NCI-H128 (cell line): ENCODE data around the gene SLC25A38.
"Not testable (repeated sequence)": the region's sequence is repeated elsewhere in the genome, so short reads cannot be mapped to it uniquely, and the experiment has no call there.

ENCODE experiments used
- DNase-seq: peaks from one replicate; lab custom pipeline; 2025; ENCODE audit not compliant: unreplicated experiment; lab: John Stamatoyannopoulos, UW

The SLC25A38 gene, protein sequence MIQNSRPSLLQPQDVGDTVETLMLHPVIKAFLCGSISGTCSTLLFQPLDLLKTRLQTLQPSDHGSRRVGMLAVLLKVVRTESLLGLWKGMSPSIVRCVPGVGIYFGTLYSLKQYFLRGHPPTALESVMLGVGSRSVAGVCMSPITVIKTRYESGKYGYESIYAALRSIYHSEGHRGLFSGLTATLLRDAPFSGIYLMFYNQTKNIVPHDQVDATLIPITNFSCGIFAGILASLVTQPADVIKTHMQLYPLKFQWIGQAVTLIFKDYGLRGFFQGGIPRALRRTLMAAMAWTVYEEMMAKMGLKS

DNA sequence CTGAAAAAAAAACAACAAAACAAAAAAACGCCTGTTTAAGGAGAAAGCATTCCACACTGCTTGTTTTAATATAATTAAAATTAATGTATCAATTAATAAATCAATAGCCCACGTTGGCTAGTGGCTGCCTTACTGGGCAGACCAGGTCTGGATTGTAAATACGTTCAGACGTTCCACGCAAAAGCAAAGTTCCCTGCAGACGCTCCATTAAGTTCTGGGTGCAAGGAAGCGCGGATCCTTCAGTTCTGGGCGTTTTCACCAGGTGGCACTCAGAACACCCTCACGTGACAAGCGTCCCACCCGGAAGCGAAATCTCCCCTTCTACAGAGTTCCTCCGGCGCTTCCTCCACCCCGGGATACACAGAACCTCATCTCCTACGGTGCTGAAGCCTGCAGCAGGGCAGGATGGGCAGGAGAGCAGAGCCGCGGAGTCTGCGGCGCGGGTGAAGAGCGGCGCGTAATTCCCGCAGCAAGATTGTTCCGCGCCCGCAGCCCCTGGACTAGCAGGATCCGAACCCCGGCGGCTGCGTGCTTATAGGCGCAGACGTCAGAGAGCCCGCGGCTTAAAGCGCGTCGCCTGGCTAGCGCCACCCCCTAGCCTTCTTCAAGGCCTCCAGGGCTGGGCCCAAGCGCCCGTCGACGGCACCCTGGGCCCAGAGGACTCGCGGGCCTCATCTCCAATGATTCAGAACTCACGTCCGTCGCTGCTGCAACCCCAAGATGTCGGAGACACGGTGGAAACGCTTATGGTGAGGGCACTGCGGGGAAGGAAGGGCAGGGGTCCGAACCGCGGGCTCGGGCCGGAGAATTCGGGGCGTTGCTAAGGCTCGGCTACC is at the start of gene SLC25A38:
SLC25A38 (plus strand) TSS at position 326 of the 836 bp plus-strand sequence; CDS start at position 681, 355 bp downstream.
- DNase-seq: no peak

DNA sequence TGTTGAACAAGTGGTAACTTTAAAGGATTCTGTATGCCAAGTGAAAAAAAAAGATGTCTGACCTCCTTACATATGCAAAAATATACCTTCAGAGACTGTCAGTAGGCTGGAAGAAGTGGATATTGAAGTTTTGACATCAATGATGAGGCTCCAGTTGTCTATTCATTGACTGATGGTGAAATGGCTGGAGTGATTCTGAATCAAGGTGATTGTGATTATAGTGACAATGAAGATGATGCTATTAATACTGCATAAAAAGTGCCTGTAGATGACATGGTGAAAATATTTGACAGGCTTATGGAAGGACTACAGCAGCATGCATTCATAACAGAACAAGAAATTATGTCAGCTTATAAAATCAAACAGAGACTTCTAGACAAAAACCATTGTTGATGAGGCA is 49.6 kb upstream of the SLC25A38 start:
- DNase-seq: no peak

DNA sequence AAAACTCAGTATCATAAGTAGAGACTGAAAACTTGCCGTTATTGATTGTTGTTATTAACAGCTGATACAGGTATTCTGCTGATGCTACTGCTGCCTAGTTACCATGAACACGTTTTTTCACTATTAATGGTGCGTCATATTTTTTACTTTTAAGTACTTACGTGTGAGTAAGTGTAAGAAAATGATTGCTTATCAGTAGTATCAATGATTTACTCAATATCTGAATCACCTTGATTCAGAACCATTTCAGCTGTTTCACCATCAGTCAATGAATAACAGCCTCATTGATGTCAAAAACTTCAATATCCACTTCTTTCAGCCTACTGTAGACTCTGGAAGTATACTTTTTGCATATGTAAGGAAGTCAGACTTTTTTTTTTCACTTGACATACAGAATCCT is 49.0 kb upstream of the SLC25A38 start:
- DNase-seq: no peak

DNA sequence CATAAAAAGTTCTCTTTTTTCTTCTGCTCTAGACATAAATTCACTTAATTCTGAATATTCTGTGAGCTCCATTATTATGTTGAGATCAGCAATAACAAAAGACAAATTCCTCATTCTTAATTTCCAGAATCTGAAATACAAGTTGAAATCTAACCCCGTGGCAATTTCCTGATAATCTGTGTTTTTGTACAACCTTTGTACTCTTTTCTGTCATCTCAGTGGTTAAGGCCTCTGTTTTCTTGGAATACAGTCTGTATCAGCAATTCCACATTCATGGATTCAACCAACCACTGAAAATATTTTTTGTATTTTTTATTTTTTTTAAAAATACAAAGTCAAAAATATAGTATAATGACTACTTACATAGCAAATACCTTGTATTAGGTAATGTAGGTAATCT is 45.0 kb upstream of the SLC25A38 start:
- DNase-seq: no peak

DNA sequence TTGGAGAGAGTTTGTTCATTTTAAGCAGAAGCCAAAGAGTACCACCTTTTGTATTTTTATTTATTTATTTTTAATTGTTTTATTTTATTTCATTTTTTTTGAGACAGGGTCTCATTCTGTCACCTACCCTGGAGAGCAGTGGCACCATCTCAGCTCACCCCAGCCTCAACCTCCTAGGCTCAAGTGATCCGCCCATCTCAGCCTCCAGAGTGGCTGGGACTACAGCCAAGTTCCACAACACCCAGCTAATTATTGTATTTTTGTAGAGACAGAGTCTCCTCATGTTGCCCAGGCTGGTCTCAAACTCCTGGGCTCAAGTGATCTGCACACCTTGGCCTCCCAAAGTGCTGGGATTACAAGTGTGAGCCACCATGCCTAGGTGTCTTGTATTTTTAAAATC is 44.1 kb upstream of the SLC25A38 start:
- no peak for DNase-seq

DNA sequence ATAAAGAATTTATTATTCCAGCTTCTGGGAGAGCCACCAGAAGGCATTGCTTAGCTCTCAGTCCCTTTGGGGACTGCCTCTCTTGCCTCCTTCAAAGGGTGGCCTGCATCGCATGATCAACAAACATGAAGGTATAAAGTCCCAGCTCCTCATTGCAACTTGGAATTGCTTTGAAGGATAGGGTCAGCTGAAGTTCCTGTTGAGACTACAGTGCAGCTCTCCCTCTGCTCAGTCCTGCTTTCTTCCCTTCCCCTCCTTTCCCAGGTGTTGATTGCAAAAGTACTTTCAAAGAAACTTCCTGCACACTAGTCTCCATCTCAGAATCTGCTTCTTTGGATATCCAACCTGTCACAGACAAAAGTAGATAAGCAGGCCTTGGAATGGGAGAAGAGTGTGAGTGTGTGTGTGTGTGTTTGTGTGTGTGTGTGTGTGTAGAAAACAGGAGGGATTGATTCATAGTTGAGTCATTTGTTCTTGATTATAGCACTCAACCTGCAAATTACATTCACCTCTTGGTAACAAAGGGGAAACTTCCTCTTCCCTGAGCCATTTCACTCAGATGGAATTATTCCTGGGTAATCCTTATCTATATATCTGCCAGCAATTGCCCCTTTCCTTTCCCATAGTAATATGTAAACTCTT is 40.0 kb upstream of the SLC25A38 start:
- DNase-seq: no peak

DNA sequence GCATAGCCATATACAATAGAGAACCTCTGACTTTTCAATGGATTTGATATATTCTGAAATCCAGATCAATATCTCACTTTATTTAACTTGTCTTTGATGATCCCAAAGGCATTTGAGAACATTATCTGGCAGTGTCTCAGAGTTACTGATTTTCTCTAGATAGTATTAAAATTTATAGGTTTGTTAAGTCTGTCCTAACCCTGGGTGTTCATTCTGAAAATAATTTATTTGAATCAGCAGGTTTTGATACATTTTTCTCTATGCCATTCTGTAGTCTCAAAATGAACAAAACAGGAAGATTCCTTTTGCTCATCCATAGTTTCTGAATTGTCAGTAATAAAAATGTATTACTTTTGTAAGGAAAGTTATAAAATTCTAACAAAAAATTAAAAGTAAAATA is 39.4 kb upstream of the SLC25A38 start:
- DNase-seq: no peak

DNA sequence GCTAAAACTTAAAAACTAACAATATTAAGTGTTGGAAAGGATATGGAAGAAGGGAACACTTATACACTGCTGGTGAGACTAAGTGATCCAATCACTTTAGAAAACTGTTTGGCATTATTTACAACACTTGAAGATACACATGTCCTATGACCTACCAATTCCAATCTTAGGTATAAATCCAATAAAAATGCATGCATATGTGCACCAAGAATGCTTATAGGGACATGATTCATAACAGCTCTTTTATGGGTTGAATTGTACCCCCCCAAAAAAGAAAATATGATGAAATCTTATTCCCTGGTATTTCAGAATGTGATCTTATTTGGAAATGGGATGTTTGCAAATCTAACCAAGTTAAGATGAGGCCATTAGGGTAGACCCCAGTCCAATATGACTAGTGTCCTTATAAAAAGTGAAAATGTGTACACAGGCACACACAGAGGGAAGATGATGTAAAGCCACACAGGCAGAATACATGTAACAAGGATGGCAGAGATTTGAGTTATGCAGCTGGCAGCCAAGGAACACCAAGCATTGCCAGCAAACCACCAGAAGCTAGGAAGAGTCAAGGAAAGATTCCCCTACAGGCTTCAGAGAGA is 38.3 kb upstream of the SLC25A38 start:
- no peak for DNase-seq

DNA sequence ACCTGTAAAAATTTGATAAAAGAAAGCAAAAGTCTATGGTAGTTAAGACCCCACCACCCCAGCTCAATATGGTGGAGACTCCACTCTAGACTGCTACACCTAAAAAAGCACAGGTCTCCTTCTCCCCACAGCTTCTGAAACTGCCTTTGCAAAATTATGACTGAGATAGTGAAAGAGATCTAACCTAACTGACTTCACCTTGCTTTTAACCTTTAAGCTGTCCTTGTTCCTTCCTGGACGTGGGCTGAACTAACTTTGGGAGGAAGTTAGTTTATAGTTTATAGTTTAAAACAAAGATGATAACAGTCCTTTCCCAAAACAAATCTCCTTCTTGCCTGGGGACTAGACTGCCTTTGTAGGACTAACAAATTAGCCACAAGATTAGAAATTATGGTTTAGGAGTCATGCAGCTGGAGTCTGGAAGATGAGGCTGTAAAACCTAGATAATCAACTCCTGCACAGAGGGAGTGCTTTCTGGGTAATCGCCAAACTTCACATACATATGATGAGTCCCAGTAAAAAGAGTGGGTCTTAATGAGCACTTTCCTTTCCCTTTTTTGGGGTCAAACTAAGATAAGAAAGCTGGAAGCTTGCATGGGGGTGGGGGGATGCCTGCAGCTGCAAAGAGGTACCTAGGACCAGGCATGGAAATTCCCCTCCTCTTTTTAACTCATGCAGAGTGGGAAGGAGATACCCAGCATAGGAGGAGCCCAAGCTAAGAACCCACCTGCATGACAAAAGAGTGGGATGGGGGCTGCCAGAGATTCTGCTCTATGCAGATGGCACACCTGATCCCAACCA is 36.2 kb upstream of the SLC25A38 start:
- no peak for DNase-seq

DNA sequence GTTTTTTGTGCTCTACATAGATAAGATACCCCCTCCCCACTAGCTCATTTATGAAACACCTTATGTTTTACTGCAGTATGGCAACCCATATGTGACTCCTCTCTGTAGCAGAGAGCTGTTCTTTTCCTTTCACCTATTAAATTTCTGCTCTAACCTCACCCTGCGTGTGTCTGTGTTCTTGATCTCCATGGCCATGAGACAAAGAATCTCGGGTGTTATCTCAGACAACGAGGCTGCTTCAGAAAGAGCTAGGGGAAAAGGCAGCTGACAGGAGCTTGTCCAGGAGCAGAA is 35.6 kb upstream of the SLC25A38 start:
- no peak for DNase-seq

DNA sequence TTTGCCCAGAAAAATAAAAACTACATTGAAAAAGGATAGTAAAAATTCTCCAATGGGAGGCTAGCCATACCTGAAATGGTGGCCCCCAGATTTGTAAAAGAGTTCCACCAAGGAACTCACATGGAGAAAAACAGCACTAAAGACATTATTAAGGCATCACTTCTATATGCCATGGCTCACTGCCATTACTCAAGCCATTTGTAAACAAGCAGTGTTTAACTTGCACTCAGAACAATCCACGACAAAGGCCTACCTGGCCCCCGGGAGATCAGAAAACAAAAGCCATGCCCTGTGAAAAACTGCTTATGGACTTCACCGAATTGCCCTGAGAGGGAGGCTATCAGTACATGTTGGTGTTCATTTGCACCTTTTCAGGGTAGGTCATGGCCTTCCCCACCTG is 34.1 kb upstream of the SLC25A38 start:
- peak; percentile 10 for DNase-seq

DNA sequence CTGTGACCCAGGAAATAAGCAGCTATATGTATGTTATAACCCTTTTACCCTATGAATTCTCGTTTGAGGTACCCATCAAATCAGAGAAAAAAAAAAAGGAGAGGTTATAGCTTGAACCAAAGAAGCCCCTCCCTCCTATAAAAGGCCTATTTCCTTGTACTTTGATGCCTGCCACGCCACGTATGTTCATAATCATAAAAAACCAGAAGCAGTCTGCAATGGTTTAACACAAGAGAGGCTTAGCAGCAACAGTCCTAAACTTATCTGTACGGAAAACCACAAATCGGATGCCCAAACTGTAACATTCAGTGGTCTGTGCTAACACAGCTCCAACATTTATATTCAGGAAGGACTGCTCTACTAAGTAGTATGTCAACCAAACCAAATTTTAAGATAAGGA is 32.5 kb upstream of the SLC25A38 start:
- no peak for DNase-seq

DNA sequence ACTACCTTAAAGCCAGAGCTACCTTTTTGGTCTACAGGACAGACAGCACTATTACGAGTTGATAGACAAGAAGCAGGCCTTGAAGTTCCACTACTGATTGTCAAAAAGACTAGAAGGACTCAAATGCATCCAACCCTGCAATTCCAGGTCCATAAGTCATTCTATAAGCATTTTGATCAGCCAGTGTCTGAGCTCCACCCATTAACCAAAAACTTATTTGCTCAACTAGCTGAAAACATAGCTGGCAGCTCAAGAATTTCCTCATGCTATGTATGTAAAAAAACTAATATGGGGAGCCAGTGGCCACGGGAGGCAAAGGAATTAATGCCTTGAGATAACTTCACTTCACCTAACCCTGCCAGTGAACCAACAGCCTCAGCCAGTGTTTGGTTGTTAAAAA is 32.0 kb upstream of the SLC25A38 start:
- not testable (repeated sequence) for DNase-seq

DNA sequence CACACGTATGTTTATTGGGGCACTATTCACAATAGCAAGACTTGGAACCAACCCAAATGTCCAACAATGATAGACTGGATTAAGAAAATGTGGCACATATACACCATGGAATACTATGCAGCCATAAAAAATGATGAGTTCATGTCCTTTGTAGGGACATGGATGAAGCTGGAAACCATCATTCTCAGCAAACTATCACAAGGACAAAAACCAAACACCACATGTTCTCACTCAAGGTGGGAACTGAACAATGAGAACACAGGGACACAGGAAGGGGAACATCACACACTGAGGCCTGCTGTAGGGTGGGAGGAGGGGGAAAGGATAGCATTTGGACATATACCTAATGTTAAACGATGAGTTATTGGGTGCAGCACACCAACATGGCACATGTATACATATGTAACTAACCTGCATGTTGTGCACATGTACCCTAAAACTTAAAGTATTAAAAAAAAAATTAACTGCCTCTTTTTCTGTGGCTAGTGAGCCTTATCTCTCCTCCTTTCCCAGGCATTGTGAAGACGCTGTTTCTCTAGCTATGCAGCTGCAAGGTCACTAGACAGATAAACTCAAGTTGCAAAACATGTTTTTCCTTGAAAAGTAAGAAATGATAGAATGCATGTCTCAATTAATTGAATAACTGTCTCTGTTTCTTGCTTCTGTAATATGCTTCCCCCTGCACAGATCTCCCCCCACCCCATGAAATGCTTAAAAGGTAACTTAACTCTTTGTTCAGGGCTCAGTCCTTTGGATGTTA is 29.8 kb upstream of the SLC25A38 start:
- not testable (repeated sequence) for DNase-seq

DNA sequence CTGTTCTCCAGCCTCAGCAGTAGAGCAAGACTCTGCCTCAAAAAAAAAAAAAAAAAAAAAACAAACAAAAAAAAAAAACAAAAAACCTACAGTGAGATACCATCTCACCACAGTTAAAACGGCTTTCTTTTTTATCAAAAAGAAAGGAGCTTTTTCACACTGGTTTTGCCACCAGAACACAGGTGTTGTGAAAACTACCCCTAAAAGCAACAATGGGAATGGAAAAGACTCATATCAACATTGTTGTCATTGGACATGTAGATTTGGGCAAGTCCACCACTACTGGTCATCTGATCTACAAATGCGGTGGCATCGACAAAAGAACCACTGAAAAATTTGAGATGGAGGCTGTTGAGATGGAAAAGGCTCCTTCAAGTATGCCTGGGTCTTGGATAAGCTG is 24.8 kb upstream of the SLC25A38 start:
- no peak for DNase-seq

DNA sequence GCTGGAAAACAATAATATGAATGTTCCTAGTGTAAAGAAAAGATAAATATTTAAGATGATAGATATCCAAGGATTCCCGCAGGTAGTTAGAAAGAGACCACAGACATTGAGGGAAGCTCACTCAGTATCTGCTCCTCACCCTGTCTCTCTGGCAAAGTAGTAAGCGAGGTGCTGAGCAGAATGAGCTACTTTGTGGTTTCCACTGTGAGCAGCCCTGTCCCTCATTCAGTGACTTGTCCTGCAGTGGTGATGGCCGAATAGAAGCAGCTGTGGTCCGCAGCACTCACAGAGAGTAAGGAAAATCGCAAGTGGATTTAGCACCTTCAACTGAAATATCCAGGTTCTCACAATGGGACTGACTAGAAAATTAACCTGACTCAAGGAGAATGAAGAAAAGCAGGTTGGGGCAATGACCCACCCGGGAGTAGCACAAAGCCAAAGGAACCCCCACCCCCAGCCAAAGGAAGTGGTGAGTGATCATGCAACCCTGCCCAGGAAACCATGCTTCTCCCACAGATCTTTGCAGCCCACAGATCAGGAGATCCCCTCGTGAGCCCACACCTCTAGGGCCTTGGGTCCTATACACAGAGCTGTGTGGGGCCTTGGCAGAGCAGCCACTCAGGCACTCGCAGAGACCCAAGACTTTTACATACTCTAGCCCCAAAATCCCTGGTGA is 21.8 kb upstream of the SLC25A38 start:
- no peak for DNase-seq

DNA sequence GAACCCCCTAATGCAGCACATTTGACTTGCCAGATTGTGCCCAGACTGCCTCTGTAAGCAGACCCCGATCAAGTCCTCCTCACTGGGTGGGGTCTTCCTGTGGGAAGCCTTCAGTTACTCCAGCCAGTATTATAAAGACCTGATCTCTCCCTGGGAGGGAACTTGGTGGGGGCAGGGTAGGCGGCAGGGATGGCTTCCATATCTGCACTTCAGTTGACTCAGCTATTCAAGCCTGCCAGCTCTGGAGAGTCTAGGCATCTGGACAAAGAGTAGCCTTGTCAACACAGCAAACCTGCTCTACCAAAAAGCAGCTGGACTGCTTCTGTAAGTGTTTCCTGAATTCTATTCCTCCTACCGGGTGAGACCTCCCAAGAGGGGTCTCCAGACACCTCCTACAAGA is 21.0 kb upstream of the SLC25A38 start:
- DNase-seq: no peak

DNA sequence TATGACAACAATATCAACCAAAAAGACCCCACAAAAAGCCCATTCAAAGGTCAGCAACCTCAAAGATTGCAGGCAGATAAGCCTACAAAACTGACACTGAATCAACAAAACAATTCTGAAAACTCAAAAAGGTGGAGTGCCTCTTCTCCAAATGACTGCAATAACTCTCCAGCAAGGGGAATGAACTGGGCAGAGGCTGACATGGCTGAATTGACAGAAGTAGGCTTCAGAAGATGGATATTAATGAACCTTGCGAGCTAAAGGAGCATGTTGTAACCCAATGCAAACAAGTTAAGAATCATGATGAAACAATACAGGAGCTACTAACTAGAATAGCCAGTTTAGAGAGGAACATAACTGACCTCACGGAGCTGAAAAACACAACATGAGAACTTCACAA is 20.4 kb upstream of the SLC25A38 start:
- no peak for DNase-seq

DNA sequence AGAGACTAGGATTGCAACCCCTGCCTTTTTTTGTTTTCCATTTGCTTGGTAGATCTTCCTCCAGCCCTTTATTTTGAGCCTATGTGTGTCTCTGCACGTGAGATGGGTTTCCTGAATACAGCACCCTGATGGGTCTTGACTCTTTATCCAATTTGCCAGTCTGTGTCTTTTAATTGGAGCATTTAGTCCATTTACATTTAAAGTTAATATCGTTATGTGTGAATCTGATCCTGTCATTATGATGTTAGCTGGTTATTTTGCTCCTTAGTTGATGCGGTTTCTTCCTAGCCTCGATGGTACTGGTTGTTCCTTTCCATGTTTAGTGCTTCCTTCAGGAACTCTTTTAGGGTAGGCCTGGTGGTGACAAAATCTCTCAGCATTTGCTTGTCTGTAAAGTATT is 12.7 kb upstream of the SLC25A38 start:
- not testable (repeated sequence) for DNase-seq

DNA sequence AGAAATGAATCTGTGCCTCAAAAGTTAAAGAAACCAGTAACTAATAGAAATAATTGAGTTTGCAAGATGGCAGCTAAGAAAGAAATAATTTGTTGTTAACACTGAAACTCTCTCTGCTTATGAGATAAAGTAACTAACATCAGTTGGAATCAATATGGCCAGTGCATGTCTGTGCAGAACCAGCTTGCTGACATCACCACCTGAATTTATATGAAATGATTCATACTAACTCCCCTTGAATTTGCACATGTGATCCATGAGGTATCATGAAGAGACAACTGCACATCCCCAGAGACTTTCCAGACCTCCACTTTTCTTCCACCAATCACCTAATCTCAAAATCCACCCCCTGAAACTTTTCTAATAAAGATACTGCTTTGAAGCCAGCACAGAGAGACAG is 10.3 kb upstream of the SLC25A38 start:
- no peak for DNase-seq
